ENCODE measurements around the gene HTR3B. TPM values are rescaled to one million over a fixed set of nuclear protein-coding genes. Genes with fewer than 3 reads are reported as not detected.

The HTR3B gene
- polyA plus RNA-seq, 1 of the 3 experiments (the other 2 are of a cell fraction), result not detected

GRCh38 chr11:113952070-113952469, 47.5 kb downstream of the HTR3B start:
- TF ChIP-seq, protein P1, sequence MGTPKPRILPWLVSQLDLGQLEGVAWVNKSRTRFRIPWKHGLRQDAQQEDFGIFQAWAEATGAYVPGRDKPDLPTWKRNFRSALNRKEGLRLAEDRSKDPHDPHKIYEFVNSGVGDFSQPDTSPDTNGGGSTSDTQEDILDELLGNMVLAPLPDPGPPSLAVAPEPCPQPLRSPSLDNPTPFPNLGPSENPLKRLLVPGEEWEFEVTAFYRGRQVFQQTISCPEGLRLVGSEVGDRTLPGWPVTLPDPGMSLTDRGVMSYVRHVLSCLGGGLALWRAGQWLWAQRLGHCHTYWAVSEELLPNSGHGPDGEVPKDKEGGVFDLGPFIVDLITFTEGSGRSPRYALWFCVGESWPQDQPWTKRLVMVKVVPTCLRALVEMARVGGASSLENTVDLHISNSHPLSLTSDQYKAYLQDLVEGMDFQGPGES (IDR thresholded peaks at IDR 0.05; ENCODE audit: low read depth, low read length), result no peak
- TF ChIP-seq CHD2 (IDR thresholded peaks at IDR 0.05; ENCODE audit: low read length, partially characterized antibody), result no peak
- no peak for TF ChIP-seq POLR2AphosphoS5 (IDR thresholded peaks at IDR 0.05; ENCODE audit: low read depth, low read length)
- TF ChIP-seq FOXM1 (IDR thresholded peaks at IDR 0.05; ENCODE audit: low read depth), result no peak
- no peak for TF ChIP-seq SIN3A (IDR thresholded peaks at IDR 0.05; ENCODE audit: borderline replicate concordance, low read depth, low read length)
- no peak for TF ChIP-seq CTCF (IDR thresholded peaks at IDR 0.05)
- no peak for TF ChIP-seq NFIC (IDR thresholded peaks at IDR 0.05; ENCODE audit: borderline replicate concordance)
- TF ChIP-seq MXI1 (IDR thresholded peaks at IDR 0.05; ENCODE audit: low read depth, low read length), result peak; percentile 24; the same call in 1 of the 2 replicates
- no peak for TF ChIP-seq RXRA (IDR thresholded peaks at IDR 0.05; ENCODE audit: borderline replicate concordance, low read depth)
- peak in 1 of 2 experiments; percentile 51; a peak in 1 of 4 replicates for TF ChIP-seq EP300 (IDR thresholded peaks at IDR 0.05; ENCODE audit: borderline replicate concordance in 1 of 2, low read depth in 1 of 2, low read length in 1 of 2)
- TF ChIP-seq SMC3 (IDR thresholded peaks at IDR 0.05; ENCODE audit: low read depth, low read length), result no peak
- no peak for TF ChIP-seq FOSL2 (IDR thresholded peaks at IDR 0.05; ENCODE audit: borderline replicate concordance, low read depth)
- DNase-seq, result peak; percentile 56
- H4K20me1 ChIP-seq (ENCODE audit: insufficient read depth), result no peaks in the 10 kb centered on the region
- H3K9me3 ChIP-seq, result no peaks in the 10 kb centered on the region
- no peaks in the 10 kb centered on the region for H3F3A ChIP-seq (replicated peaks; ENCODE audit: insufficient read depth)
- H3K4me1 ChIP-seq (ENCODE audit: control insufficient read depth in 1 of 2, insufficient read depth in 2 of 2, low read depth in 1 of 2, low read length in 1 of 2), result peaks cover 0 to 15% of the 10 kb centered on the region in 2 experiments; a peak in 1 of 4 replicates
- 19% methylated on average over 10 of the region's 10 CpGs for WGBS (ENCODE audit: low lambda C conversion rate)
- H3K4me2 ChIP-seq, result no peak overlapping the region
- no peak overlapping the region for H3K9ac ChIP-seq
- H3K27me3 ChIP-seq (ENCODE audit: insufficient read depth), result no peaks in the 10 kb centered on the region
- H3K79me2 ChIP-seq (ENCODE audit: insufficient read depth), result no peaks in the 10 kb centered on the region
- H3K27ac ChIP-seq (ENCODE audit: low read depth in 2 of 2, low read length in 1 of 2), result no peak overlapping the region
- H3K9me2 ChIP-seq, result no peaks in the 10 kb centered on the region
- H3K4me3 ChIP-seq (ENCODE audit: low read depth in 2 of 2, low read length in 1 of 2), result no peak overlapping the region; a peak in 1 of 4 replicates
- H3K36me3 ChIP-seq (replicated peaks in 1 of 2; ENCODE audit: control insufficient read depth in 1 of 2, insufficient read depth in 2 of 2, low read length in 1 of 2), result no peaks in the 10 kb centered on the region
- POLR2A ChIA-PET, result no interaction called here
- no peak overlapping the region for H2AFZ ChIP-seq (ENCODE audit: low read depth)
- CTCF ChIA-PET, result interaction anchor here (0.7 to 2.1 kb wide), 7 partner anchors 13 to 329 kb away, joined by 3 to 13 read pairs (median 3); no protein-coding TSS in a partner anchor

DNA sequence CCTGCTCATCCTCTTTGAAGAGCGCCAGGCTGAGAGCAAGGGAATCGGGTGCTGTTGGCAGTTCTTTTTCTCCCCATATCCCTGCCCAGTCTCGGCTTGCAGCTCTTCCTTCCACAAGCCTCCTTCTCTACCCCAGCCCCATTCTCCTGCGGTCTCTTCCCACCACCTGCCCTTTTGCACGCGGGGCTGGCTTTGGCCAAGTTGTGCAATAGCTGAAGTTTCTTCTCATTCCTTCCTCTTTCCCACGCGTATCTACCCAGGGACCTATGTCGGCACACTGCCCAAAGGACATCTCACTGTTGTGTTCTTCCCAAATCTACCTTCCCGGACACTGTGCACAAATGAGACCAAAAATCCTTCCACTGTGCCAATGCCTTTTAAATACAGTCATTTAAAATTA, 48.0 kb downstream of the HTR3B start:
- 68% methylated on average over 10 of the region's 10 CpGs for WGBS (ENCODE audit: low lambda C conversion rate)
- ChIA-PET POLR2A (no interaction called here), CTCF (interaction anchor here (0.7 to 2.1 kb wide), 6 partner anchors 13 to 328 kb away, joined by 3 to 13 read pairs (median 3); no protein-coding TSS in a partner anchor)
- no peak for TF ChIP-seq TCF12 (IDR thresholded peaks at IDR 0.05)
- no peak for TF ChIP-seq MXI1 (IDR thresholded peaks at IDR 0.05; ENCODE audit: low read depth, low read length)
- TF ChIP-seq ELF1 (IDR thresholded peaks at IDR 0.05), result no peak
- no peak for TF ChIP-seq GABPA (IDR thresholded peaks at IDR 0.05; ENCODE audit: low read depth)
- TF ChIP-seq NRF1 (IDR thresholded peaks at IDR 0.05; ENCODE audit: low read depth, low read length), result no peak
- no peak for TF ChIP-seq FOXM1 (IDR thresholded peaks at IDR 0.05; ENCODE audit: low read depth)
- Histone ChIP-seq H3K9me2 (no peaks in the 10 kb centered on the region), H3F3A (replicated peaks; ENCODE audit: insufficient read depth) (no peaks in the 10 kb centered on the region), H3K27me3 (ENCODE audit: insufficient read depth) (no peaks in the 10 kb centered on the region), H3K4me3 (ENCODE audit: low read depth in 2 of 2, low read length in 1 of 2) (no peak overlapping the region), H3K9ac (no peak overlapping the region), H3K27ac (ENCODE audit: low read depth in 2 of 2, low read length in 1 of 2) (no peak overlapping the region), H3K79me2 (ENCODE audit: insufficient read depth) (no peaks in the 10 kb centered on the region), H3K36me3 (replicated peaks in 1 of 2; ENCODE audit: control insufficient read depth in 1 of 2, insufficient read depth in 2 of 2, low read length in 1 of 2) (no peaks in the 10 kb centered on the region), H3K4me2 (no peak overlapping the region), H3K9me3 (no peaks in the 10 kb centered on the region), H4K20me1 (ENCODE audit: insufficient read depth) (no peaks in the 10 kb centered on the region), H2AFZ (ENCODE audit: low read depth) (no peak overlapping the region), H3K4me1 (ENCODE audit: control insufficient read depth in 1 of 2, insufficient read depth in 2 of 2, low read depth in 1 of 2, low read length in 1 of 2) (peaks cover 0 to 15% of the 10 kb centered on the region in 2 experiments; a peak in 1 of 4 replicates)
- no peak for DNase-seq
